ENCODE results near the gene CAMKK1.

CAMKK1 gene

DNA sequence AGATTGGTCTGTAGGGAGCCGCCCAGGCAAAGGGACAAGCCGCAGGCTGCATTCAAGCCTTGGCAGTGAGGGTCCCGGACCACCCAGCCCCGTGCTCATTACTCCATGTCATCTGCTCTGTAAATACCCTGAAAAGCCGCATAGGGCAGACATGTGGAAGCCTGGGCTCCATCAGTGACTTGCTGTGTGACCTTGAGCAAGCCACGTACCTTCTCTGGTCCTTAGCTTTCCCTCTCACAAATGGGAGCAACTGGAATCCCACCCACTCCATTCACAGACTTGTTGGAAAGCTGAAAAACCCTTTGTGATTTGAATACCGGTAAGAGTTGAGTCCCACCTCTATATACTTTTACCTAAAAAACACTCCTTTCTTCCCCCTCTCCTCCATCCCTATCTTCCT, 11.9 kb downstream of the CAMKK1 start:
- Histone ChIP-seq H3K4me3 (ENCODE audit: insufficient read depth, low read depth, low read length, poor library complexity, severe bottlenecking) (no peak overlapping the region), H3K36me3 (ENCODE audit: control insufficient read depth, insufficient read depth, low read length) (peaks cover 8% of the 10 kb centered on the region), H3K27me3 (replicated peaks; ENCODE audit: control insufficient read depth, insufficient read depth, low read length, poor library complexity, severe bottlenecking) (no peaks in the 10 kb centered on the region), H3K4me1 (ENCODE audit: control insufficient read depth, insufficient read depth, low read length, poor library complexity, severe bottlenecking) (no peaks in the 10 kb centered on the region), H3K27ac (ENCODE audit: insufficient read depth, low read length, poor library complexity, severe bottlenecking) (no peak overlapping the region), H3K9me3 (ENCODE audit: control insufficient read depth, low read length) (no peaks in the 10 kb centered on the region)
- no peak for DNase-seq

- no peak overlapping the region for H3K27ac ChIP-seq (ENCODE audit: insufficient read depth, low read length, poor library complexity, severe bottlenecking)
Measured at GRCh38 chr17:3879591-3880417, 13.0 kb downstream of the CAMKK1 start.

GRCh38 chr17:3879186-3879585, 13.7 kb downstream of the CAMKK1 start:
- H3K27ac ChIP-seq (ENCODE audit: insufficient read depth, low read length, poor library complexity, severe bottlenecking) = no peak overlapping the region
- no peak for DNase-seq
- H3K9me3 ChIP-seq (ENCODE audit: control insufficient read depth, low read length) = no peaks in the 10 kb centered on the region
- no peak overlapping the region for H3K4me3 ChIP-seq (ENCODE audit: insufficient read depth, low read depth, low read length, poor library complexity, severe bottlenecking)
- peaks cover 8% of the 10 kb centered on the region for H3K36me3 ChIP-seq (ENCODE audit: control insufficient read depth, insufficient read depth, low read length)
- H3K4me1 ChIP-seq (ENCODE audit: control insufficient read depth, insufficient read depth, low read length, poor library complexity, severe bottlenecking) = no peaks in the 10 kb centered on the region
- no peaks in the 10 kb centered on the region for H3K27me3 ChIP-seq (replicated peaks; ENCODE audit: control insufficient read depth, insufficient read depth, low read length, poor library complexity, severe bottlenecking)

More at GRCh38 chr17:3879591-3880417, 13.0 kb downstream of the CAMKK1 start:
- Histone ChIP-seq H3K27me3 (replicated peaks; ENCODE audit: control insufficient read depth, insufficient read depth, low read length, poor library complexity, severe bottlenecking) (no peaks in the 10 kb centered on the region), H3K36me3 (ENCODE audit: control insufficient read depth, insufficient read depth, low read length) (peaks cover 8% of the 10 kb centered on the region), H3K4me1 (ENCODE audit: control insufficient read depth, insufficient read depth, low read length, poor library complexity, severe bottlenecking) (no peaks in the 10 kb centered on the region), H3K4me3 (ENCODE audit: insufficient read depth, low read depth, low read length, poor library complexity, severe bottlenecking) (no peak overlapping the region), H3K9me3 (ENCODE audit: control insufficient read depth, low read length) (no peaks in the 10 kb centered on the region)
- DNase-seq = no peak

- no peak overlapping the region for H3K27ac ChIP-seq (ENCODE audit: insufficient read depth, low read length, poor library complexity, severe bottlenecking)
- no peak for DNase-seq
- H3K4me1 ChIP-seq (ENCODE audit: control insufficient read depth, insufficient read depth, low read length, poor library complexity, severe bottlenecking) = no peaks in the 10 kb centered on the region
- H3K9me3 ChIP-seq (ENCODE audit: control insufficient read depth, low read length) = no peaks in the 10 kb centered on the region
- peaks cover 3% of the 10 kb centered on the region for H3K36me3 ChIP-seq (ENCODE audit: control insufficient read depth, insufficient read depth, low read length)
- no peaks in the 10 kb centered on the region for H3K27me3 ChIP-seq (replicated peaks; ENCODE audit: control insufficient read depth, insufficient read depth, low read length, poor library complexity, severe bottlenecking)
- no peak overlapping the region for H3K4me3 ChIP-seq (ENCODE audit: insufficient read depth, low read depth, low read length, poor library complexity, severe bottlenecking)
Measured at GRCh38 chr17:3877220-3877619, 15.6 kb downstream of the CAMKK1 start.

DNA sequence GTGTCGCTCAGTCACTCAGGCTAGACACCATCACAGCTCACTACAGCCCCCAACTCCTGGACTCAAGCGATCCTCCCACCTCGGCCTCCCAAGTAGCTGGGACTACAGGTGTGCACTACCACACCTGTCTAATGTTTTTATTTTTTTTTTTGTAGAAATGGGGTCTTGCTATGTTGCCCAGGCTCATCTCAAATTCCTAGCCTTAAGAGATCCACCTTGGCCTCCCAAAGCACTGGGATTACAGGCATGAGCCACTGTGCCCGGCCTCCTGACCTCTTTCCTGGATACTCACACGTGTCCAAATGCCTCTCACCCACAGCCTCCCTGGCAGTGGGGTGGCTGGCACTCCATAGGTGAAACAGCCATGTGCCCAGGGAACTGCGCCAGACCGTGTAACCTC, 17.5 kb downstream of the CAMKK1 start:
- no peak overlapping the region for H3K27ac ChIP-seq (ENCODE audit: insufficient read depth, low read length, poor library complexity, severe bottlenecking)
- H3K4me1 ChIP-seq (ENCODE audit: control insufficient read depth, insufficient read depth, low read length, poor library complexity, severe bottlenecking) = no peaks in the 10 kb centered on the region
- peaks cover 3% of the 10 kb centered on the region for H3K36me3 ChIP-seq (ENCODE audit: control insufficient read depth, insufficient read depth, low read length)

GRCh38 chr17:3873862-3874261, 19.0 kb downstream of the CAMKK1 start:
- H3K4me3 ChIP-seq (ENCODE audit: insufficient read depth, low read depth, low read length, poor library complexity, severe bottlenecking) = no peak overlapping the region
- DNase-seq = no peak
- H3K36me3 ChIP-seq (ENCODE audit: control insufficient read depth, insufficient read depth, low read length) = peaks cover 3% of the 10 kb centered on the region
- no peaks in the 10 kb centered on the region for H3K9me3 ChIP-seq (ENCODE audit: control insufficient read depth, low read length)
- H3K27me3 ChIP-seq (replicated peaks; ENCODE audit: control insufficient read depth, insufficient read depth, low read length, poor library complexity, severe bottlenecking) = no peaks in the 10 kb centered on the region
- H3K27ac ChIP-seq (ENCODE audit: insufficient read depth, low read length, poor library complexity, severe bottlenecking) = no peak overlapping the region
- no peaks in the 10 kb centered on the region for H3K4me1 ChIP-seq (ENCODE audit: control insufficient read depth, insufficient read depth, low read length, poor library complexity, severe bottlenecking)

More for the DNA sequence above, 17.5 kb downstream of the CAMKK1 start:
- Histone ChIP-seq H3K4me3 (ENCODE audit: insufficient read depth, low read depth, low read length, poor library complexity, severe bottlenecking) (no peak overlapping the region), H3K27me3 (replicated peaks; ENCODE audit: control insufficient read depth, insufficient read depth, low read length, poor library complexity, severe bottlenecking) (no peaks in the 10 kb centered on the region), H3K9me3 (ENCODE audit: control insufficient read depth, low read length) (no peaks in the 10 kb centered on the region)
- no peak for DNase-seq

DNA sequence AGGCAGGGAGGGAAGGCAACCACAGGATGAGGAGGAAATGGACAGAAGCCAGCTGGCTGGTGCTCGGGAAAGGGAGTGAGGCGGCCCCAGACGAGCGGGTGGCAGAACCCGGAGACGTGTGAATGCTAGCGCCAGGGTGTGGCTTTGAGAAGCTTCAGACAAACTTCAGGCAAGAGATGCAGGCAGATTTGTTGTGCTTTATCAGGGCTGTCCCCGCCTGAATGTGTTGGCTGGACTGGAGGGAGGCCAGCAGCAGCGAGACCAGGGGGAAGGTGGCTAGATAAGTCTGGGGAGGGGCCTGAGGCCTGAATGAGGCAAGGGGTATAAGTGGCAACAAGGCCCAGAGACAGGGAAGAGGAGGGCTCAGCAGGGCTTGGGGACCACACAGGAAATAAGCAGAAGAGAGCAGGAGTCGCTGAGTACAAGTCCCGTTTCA, 22.0 kb downstream of the CAMKK1 start:
- no peak for DNase-seq
- H3K9me3 ChIP-seq (ENCODE audit: control insufficient read depth, low read length) = no peaks in the 10 kb centered on the region
- no peaks in the 10 kb centered on the region for H3K4me1 ChIP-seq (ENCODE audit: control insufficient read depth, insufficient read depth, low read length, poor library complexity, severe bottlenecking)
- H3K36me3 ChIP-seq (ENCODE audit: control insufficient read depth, insufficient read depth, low read length) = no peaks in the 10 kb centered on the region
- H3K4me3 ChIP-seq (ENCODE audit: insufficient read depth, low read depth, low read length, poor library complexity, severe bottlenecking) = no peak overlapping the region
- H3K27ac ChIP-seq (ENCODE audit: insufficient read depth, low read length, poor library complexity, severe bottlenecking) = no peak overlapping the region
- no peaks in the 10 kb centered on the region for H3K27me3 ChIP-seq (replicated peaks; ENCODE audit: control insufficient read depth, insufficient read depth, low read length, poor library complexity, severe bottlenecking)

- Histone ChIP-seq H3K9me3 (ENCODE audit: control insufficient read depth, low read length) (no peaks in the 10 kb centered on the region), H3K27me3 (replicated peaks; ENCODE audit: control insufficient read depth, insufficient read depth, low read length, poor library complexity, severe bottlenecking) (no peaks in the 10 kb centered on the region), H3K36me3 (ENCODE audit: control insufficient read depth, insufficient read depth, low read length) (no peaks in the 10 kb centered on the region), H3K4me1 (ENCODE audit: control insufficient read depth, insufficient read depth, low read length, poor library complexity, severe bottlenecking) (no peaks in the 10 kb centered on the region), H3K4me3 (ENCODE audit: insufficient read depth, low read depth, low read length, poor library complexity, severe bottlenecking) (no peak overlapping the region), H3K27ac (ENCODE audit: insufficient read depth, low read length, poor library complexity, severe bottlenecking) (no peak overlapping the region)
- no peak for DNase-seq
Measured at GRCh38 chr17:3867606-3868005, 25.2 kb downstream of the CAMKK1 start.

GRCh38 chr17:3867106-3867505, 25.7 kb downstream of the CAMKK1 start:
- Histone ChIP-seq H3K9me3 (ENCODE audit: control insufficient read depth, low read length) (no peaks in the 10 kb centered on the region), H3K27ac (ENCODE audit: insufficient read depth, low read length, poor library complexity, severe bottlenecking) (no peak overlapping the region), H3K4me3 (ENCODE audit: insufficient read depth, low read depth, low read length, poor library complexity, severe bottlenecking) (no peak overlapping the region), H3K4me1 (ENCODE audit: control insufficient read depth, insufficient read depth, low read length, poor library complexity, severe bottlenecking) (no peaks in the 10 kb centered on the region), H3K27me3 (replicated peaks; ENCODE audit: control insufficient read depth, insufficient read depth, low read length, poor library complexity, severe bottlenecking) (no peaks in the 10 kb centered on the region), H3K36me3 (ENCODE audit: control insufficient read depth, insufficient read depth, low read length) (no peaks in the 10 kb centered on the region)
- no peak for DNase-seq

DNA sequence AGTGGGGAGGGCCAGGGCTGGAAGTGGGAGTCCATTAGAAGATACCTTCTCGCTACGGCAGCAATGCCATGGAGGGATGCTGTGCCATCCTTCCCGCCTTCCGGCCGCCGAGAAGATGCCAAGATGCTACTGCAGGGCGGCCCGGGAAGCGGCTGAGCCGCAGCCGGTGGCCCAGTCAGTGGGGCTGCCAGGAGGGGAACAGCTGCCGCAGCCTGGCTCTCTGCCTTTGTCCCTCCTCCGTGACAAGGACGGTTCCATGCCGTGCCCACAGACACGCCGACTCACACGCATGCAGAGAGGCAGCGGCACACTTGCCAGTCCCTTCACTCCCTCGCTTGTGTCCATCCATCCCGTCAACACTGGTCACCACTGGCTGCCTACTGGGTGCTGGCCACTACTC, 26.6 kb downstream of the CAMKK1 start:
- H3K27me3 ChIP-seq (replicated peaks; ENCODE audit: control insufficient read depth, insufficient read depth, low read length, poor library complexity, severe bottlenecking) = no peaks in the 10 kb centered on the region
- H3K4me1 ChIP-seq (ENCODE audit: control insufficient read depth, insufficient read depth, low read length, poor library complexity, severe bottlenecking) = no peaks in the 10 kb centered on the region
- no peaks in the 10 kb centered on the region for H3K36me3 ChIP-seq (ENCODE audit: control insufficient read depth, insufficient read depth, low read length)
- H3K27ac ChIP-seq (ENCODE audit: insufficient read depth, low read length, poor library complexity, severe bottlenecking) = no peak overlapping the region
- DNase-seq = no peak
- H3K4me3 ChIP-seq (ENCODE audit: insufficient read depth, low read depth, low read length, poor library complexity, severe bottlenecking) = no peak overlapping the region
- no peaks in the 10 kb centered on the region for H3K9me3 ChIP-seq (ENCODE audit: control insufficient read depth, low read length)
